ENCODE measurements around the gene GRM7.

DNA sequence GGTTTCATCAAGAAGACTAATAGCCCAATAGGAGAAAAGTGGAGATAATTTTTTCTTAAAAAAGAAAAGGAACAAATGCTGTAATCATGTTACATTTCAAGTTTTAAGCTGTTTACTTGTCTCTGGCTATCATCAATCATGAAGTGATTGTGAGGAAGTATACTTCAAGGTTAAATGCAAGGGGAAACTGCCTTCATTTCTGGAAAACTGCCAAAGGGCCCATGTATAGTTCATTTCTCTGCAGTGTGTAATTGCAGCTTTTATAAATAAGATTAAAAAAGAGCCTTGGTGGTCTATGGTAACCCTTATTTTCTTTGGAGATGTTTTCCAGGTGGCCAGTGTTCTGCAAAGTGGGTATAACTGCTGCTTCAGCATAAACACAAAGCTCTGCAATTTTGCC, 101.9 kb downstream of the GRM7 start:
- TF ChIP-seq, protein P1, sequence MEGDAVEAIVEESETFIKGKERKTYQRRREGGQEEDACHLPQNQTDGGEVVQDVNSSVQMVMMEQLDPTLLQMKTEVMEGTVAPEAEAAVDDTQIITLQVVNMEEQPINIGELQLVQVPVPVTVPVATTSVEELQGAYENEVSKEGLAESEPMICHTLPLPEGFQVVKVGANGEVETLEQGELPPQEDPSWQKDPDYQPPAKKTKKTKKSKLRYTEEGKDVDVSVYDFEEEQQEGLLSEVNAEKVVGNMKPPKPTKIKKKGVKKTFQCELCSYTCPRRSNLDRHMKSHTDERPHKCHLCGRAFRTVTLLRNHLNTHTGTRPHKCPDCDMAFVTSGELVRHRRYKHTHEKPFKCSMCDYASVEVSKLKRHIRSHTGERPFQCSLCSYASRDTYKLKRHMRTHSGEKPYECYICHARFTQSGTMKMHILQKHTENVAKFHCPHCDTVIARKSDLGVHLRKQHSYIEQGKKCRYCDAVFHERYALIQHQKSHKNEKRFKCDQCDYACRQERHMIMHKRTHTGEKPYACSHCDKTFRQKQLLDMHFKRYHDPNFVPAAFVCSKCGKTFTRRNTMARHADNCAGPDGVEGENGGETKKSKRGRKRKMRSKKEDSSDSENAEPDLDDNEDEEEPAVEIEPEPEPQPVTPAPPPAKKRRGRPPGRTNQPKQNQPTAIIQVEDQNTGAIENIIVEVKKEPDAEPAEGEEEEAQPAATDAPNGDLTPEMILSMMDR (IDR thresholded peaks at IDR 0.05; ENCODE audit: poor library complexity) = no peak
- no peak for TF ChIP-seq EZH2 (IDR thresholded peaks at IDR 0.05; ENCODE audit: borderline replicate concordance)
